GM21723 (cell line): ENCODE measurements around the gene KRABD2.
"Not testable (repeated sequence)": the region's sequence is repeated elsewhere in the genome, so short reads cannot be mapped to it uniquely, and the experiment has no call there.

Experiments
- ATAC-seq: cut with Tn5 transposase; IDR thresholded peaks from one replicate; pipeline ENCODE4 v1.9.1; 2021; ENCODE audit warnings: mild to moderate bottlenecking, moderate library complexity; ENCODE audit not compliant: unreplicated experiment

KRABD2 gene

DNA sequence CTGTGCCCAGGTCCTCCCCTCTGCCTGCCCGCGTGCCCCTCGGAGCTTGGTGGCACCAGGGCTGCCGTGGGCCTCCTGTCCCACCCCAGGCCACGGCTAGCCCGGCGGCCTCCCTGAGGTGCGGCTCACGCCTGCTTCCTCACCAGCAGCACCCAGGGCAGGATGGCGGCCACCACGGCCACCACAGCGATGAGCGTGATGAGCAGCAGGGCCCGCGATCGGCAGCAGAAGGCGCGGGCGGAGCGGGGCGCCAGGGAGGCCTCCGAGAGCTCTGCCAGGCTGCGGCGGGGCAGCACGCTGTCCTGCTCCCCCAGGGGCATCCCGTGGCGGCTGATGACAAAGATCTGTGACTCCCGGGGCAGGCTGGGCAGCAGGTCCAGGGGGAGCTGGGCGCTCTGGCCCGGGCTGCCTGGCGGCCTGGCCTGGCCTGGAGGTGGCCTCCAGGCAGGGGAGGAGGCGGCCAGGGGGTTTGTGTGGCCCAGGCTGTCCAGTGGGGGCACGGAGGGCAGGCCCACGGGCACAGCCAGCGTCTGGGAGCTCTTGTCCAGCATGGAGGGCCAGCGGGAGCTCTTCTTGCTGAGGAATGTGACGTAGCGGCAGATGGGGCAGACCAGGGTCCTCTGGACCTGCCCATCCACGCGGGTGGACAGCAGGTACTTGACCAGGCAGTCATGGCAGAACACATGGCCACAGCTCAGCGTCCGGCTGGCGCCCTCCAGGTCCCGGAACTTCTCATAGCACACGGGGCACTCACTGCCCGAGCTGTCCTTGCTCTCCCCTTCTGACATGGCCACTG, 16.4 kb upstream of the KRABD2 start:
- ATAC-seq: no peak

- no peak for ATAC-seq
These were observed 15.8 kb upstream of the KRABD2 start for GRCh38 chr17:8392274-8392673.

- ATAC-seq: no peak
These were observed 15.2 kb upstream of the KRABD2 start for GRCh38 chr17:8391711-8392110.

DNA sequence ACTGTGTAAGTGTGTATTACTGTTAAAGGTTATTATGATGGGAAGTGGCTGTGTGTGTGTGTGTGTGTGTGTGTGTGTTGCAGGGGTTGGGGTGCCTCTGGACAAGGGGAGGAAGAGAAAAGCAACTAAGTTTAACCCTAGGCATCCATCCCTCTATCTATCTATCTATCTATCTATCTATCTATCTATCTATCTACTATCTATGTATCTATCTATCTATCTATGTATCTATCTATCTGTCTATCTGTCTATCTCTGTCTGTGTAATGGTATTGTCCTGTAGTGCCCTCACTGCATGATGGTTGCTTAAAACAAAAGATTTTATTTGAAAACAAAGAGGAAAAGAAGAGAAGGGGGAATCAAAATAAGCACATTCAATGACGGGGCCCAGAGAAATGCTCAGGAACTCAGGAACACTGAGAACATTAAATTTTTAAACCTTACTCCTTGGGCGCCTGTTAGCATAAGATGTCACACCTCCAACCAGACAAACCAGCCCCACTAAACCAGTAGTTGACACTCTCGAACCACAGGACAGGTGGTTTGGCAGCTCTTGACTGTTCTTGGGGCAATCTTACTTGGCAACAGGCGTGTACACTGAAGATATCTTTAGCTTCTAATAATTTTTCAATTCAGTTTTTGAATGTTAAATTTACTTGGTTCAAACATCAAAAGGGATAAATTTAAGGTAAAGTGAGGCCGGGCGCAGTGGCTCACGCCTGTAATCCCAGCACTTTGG, 11.6 kb upstream of the KRABD2 start:
- no peak for ATAC-seq

DNA sequence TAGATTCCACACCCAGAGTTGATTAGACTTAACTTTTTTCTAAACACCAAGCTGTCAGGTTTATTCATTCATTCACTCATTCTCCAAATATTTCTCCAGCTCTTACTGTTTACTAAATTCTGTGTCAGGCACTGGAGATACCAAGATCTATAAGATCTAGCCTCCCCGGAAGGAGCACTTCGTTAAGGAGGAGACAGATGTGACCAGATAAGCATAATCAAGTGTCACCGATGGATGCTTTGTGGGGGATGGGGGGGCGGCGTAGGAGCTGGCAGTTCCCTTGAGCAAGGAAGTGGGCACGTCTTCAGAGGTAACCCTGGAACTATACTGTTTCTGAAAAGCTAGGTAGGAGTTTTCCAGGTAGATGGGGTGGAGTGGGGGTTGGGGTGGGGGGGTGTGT, 10.3 kb upstream of the KRABD2 start:
- ATAC-seq: no peak

GRCh38 chr17:8384801-8385378, 8.4 kb upstream of the KRABD2 start:
- no peak for ATAC-seq

- peak; percentile 87 for ATAC-seq
These were observed 6.8 kb upstream of the KRABD2 start, which contains the start of gene RPL26 for GRCh38 chr17:8383143-8383822. Gene RPL26 (minus strand): TSS chr17:8383193. CDS start chr17:8382310, 883 bp downstream.

GRCh38 chr17:8382880-8383142, 6.3 kb upstream of the KRABD2 start:
- peak; percentile 7 for ATAC-seq

DNA sequence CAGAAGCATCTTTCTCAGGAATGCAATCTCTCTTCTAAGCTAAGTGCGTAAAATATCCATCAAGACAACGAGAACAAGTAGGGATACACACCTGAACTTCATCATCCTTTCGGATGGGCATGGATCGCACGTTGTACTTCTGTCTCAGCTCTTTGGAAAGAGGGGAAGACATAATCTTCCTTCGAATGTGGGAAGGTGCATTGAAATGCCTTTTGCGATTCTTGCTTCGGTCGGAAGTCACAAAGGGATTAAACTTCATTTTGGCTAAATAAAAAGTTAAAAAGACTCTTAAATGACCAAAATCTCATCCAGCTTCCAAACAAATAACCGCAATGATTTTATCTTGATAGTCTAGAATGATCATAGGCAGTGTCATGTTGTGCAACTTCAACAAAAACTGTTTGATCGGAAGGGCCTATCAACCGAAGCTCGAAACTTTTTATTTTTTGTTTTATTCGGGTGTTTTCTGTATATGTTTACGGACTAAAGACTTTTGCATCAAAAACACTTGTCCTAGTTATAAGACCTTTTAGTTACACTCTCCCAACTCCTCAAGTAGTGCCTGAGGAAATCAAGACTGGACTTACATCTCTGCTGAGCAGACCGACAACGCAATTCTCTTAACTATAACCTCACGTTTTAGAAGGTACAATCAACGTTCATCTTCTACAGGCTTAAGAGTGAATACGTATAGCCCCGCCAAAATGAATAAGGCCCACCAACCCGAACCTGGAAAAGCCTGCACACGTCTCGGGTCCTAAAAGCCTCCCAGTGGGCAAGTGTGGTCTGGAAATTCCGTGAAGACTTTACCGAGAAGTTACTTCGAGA, 5.8 kb upstream of the KRABD2 start:
- ATAC-seq: no peak

DNA sequence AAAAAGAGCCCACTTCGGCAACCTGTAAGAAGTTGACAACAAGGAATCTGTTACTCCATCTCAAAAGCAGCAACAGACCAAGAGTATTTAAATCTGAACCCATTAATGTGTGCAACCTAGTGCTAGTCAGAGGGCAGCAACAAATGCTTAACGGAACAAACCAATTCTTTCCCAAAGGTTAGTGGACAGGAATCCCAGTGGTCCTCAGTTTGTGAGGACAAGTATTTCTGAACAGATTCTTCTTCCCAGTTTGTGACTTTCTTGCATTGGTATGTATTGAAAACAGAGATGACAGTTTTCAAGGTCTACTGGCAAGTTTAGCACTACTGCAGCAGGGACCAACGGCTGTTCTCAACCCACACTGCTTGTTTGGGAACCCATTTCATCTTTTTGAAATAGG, 3.5 kb upstream of the KRABD2 start:
- ATAC-seq: no peak

DNA sequence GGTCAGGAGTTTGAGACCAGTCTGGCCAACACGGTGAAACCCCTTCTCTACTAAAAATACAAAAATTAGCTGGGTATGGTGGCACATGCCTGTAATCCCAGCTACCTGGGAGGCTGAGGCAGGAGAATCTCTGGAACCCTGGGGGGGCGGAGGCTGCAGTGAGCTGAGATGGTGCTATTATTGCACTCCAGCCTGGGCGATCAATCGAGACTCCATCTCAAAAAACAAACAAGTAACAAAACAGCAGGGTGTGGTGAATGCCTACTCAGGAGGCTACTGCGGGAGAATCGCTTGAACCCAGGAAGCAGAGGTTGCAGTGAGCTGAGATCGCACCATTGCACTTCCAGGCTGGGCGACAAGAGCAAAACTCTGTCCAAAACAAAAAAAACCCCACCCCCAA, 1.6 kb upstream of the KRABD2 start:
- not testable (repeated sequence) for ATAC-seq

- ATAC-seq: no peak
These were observed 918 bp upstream of the KRABD2 start for GRCh38 chr17:8377422-8377821.

- peak; percentile 3 for ATAC-seq
These were observed 705 bp downstream of the KRABD2 start for GRCh38 chr17:8375738-8376259.

GRCh38 chr17:8373856-8374255, 2.6 kb downstream of the KRABD2 start:
- not testable (repeated sequence) for ATAC-seq

DNA sequence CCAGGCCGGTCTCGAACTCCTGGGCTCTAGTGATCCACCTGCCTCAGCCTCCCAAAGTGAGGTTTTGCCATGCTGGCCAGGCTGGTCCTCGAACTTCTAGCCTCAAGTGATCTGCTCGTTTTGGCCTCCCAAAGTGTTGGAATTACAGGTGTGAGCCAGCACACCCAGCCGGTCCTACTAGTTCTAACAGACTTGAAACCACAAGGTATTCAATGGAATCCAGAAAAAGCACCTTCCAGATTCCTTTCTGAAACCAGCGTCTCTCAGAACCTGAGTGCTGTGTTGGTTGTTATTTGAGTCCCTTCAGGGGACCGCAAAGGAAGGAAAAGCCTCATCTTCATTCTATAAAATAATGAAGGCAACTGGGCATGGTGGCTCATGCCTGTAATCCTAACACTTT, 4.1 kb downstream of the KRABD2 start:
- no peak for ATAC-seq

DNA sequence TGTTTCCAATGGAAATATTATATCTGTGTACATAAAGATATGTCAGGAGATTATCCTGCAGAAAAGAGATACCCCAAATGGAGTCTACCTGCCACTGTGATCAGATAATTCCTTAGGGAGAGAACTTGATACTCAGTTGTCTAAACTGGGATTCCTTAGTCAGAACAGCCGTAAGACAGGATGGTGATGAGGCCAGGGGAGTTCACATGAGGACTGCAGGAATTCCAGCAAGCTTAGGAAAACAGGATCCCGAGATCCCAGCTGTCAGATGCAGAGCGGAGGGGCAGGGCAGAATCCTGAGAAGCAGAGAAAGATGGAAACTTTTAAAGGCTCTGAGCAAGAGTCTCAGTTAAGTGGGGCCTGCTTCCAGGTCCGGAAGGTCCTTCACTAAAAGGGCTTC, 4.7 kb downstream of the KRABD2 start:
- no peak for ATAC-seq

DNA sequence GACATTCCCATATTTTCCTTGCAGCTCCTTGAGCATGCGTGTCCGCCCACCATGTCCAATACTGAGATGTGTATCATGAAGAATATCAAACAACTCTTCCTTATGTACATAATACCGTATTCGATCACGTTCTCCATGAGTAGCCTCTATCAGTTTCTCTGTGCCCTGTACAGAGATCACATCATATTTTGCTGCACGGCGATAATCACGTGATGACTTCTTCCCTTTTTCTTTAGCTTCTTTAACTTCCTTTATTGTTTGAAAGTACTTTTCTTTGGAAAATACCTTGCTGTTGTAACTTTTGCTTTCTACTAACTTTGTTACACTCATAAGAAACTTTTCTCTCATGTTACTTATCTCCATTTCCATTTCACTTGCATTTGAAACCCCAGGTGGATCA, 6.6 kb downstream of the KRABD2 start:
- ATAC-seq: no peak

- no peak for ATAC-seq
These were observed 8.3 kb downstream of the KRABD2 start for GRCh38 chr17:8368193-8368592.

- no peak for ATAC-seq
These were observed 10.3 kb downstream of the KRABD2 start for GRCh38 chr17:8366231-8366630.

DNA sequence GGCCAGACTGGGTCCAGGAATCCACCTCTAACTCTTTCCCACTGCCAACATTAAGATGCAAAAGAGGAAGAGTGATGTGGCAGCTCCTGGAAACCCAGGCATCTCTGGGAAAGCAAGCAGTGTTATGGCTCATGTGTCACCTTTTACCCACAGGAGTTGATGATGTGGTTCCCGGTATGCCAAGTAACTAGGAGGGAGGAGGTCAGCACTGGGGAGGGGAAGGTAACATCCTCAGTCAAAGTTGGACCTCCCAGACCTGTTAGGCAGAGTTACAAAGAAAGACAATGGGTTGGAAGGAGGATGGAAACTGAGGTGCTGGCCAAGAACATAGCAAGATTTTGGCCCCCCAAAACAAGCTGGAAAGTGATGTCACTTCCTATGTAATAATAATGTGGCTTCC, 11.4 kb downstream of the KRABD2 start:
- no peak for ATAC-seq
